ENCODE results near the gene TOM1L2.
A peak's percentile ranks its signal among the peaks of the same experiment; 100 is the strongest.

Gene TOM1L2

GRCh38 chr17:17836250-17836817 is 135.9 kb downstream of the TOM1L2 start:
- TF ChIP-seq REST (IDR thresholded peaks at IDR 0.05; ENCODE audit: low read depth) (no peak), RAD21 (IDR thresholded peaks at IDR 0.05; ENCODE audit: low read depth) (no peak), USF1 (IDR thresholded peaks at IDR 0.05) (peak; percentile 35; the same call in 1 of the 2 replicates), MAX (IDR thresholded peaks at IDR 0.05) (peak; percentile 70), ZBTB7A (IDR thresholded peaks at IDR 0.05; ENCODE audit: low read depth) (no peak), TCF12 (IDR thresholded peaks at IDR 0.05; ENCODE audit: low read depth) (no peak; the same call in 1 of the 2 replicates), NFIC (IDR thresholded peaks at IDR 0.05) (no peak), TEAD4 (IDR thresholded peaks at IDR 0.05) (no peak), CEBPB (IDR thresholded peaks at IDR 0.05) (no peak; the same call in 1 of the 2 replicates), EGR1 (IDR thresholded peaks at IDR 0.05) (no peak), EP300 (IDR thresholded peaks at IDR 0.05; ENCODE audit: borderline replicate concordance) (no peak), CREB1 (IDR thresholded peaks at IDR 0.05; ENCODE audit: low read depth) (peak; percentile 47; the same call in 1 of the 2 replicates), YY1 (IDR thresholded peaks at IDR 0.05; ENCODE audit: low read depth) (peak; percentile 49), FOXM1 (IDR thresholded peaks at IDR 0.05; ENCODE audit: borderline replicate concordance, low read depth) (no peak), TAF1 (IDR thresholded peaks at IDR 0.05; ENCODE audit: low read depth) (peak; percentile 80; the same call in 1 of the 2 replicates)

- TF ChIP-seq EP300 (IDR thresholded peaks at IDR 0.05; ENCODE audit: borderline replicate concordance) (no peak), MAX (IDR thresholded peaks at IDR 0.05) (peak; percentile 98)
Measured at GRCh38 chr17:17835415-17836249, 136.6 kb downstream of the TOM1L2 start.

- TF ChIP-seq MAX (IDR thresholded peaks at IDR 0.05): no peak
- TF ChIP-seq USF1 (IDR thresholded peaks at IDR 0.05): no peak
- TF ChIP-seq TCF12 (IDR thresholded peaks at IDR 0.05; ENCODE audit: low read depth): no peak
- no peak for TF ChIP-seq RAD21 (IDR thresholded peaks at IDR 0.05; ENCODE audit: low read depth)
- TF ChIP-seq EP300 (IDR thresholded peaks at IDR 0.05; ENCODE audit: borderline replicate concordance): no peak
- no peak for TF ChIP-seq FOXM1 (IDR thresholded peaks at IDR 0.05; ENCODE audit: borderline replicate concordance, low read depth)
- TF ChIP-seq NFIC (IDR thresholded peaks at IDR 0.05): no peak
- TF ChIP-seq YY1 (IDR thresholded peaks at IDR 0.05; ENCODE audit: low read depth): no peak
- no peak for TF ChIP-seq ZBTB7A (IDR thresholded peaks at IDR 0.05; ENCODE audit: low read depth)
- no peak for TF ChIP-seq REST (IDR thresholded peaks at IDR 0.05; ENCODE audit: low read depth)
- no peak for TF ChIP-seq CREB1 (IDR thresholded peaks at IDR 0.05; ENCODE audit: low read depth)
- TF ChIP-seq TEAD4 (IDR thresholded peaks at IDR 0.05): no peak
- no peak for TF ChIP-seq CEBPB (IDR thresholded peaks at IDR 0.05)
- no peak for TF ChIP-seq EGR1 (IDR thresholded peaks at IDR 0.05)
- no peak for TF ChIP-seq TAF1 (IDR thresholded peaks at IDR 0.05; ENCODE audit: low read depth)
Measured at GRCh38 chr17:17834974-17835373, 137.2 kb downstream of the TOM1L2 start.

- TF ChIP-seq YY1 (IDR thresholded peaks at IDR 0.05; ENCODE audit: low read depth): no peak
- TF ChIP-seq TCF12 (IDR thresholded peaks at IDR 0.05; ENCODE audit: low read depth): no peak
- no peak for TF ChIP-seq RAD21 (IDR thresholded peaks at IDR 0.05; ENCODE audit: low read depth)
- no peak for TF ChIP-seq EP300 (IDR thresholded peaks at IDR 0.05; ENCODE audit: borderline replicate concordance)
- TF ChIP-seq TEAD4 (IDR thresholded peaks at IDR 0.05): no peak
- no peak for TF ChIP-seq CEBPB (IDR thresholded peaks at IDR 0.05)
- no peak for TF ChIP-seq TAF1 (IDR thresholded peaks at IDR 0.05; ENCODE audit: low read depth)
- no peak for TF ChIP-seq REST (IDR thresholded peaks at IDR 0.05; ENCODE audit: low read depth)
- TF ChIP-seq MAX (IDR thresholded peaks at IDR 0.05): no peak
- no peak for TF ChIP-seq FOXM1 (IDR thresholded peaks at IDR 0.05; ENCODE audit: borderline replicate concordance, low read depth)
- TF ChIP-seq USF1 (IDR thresholded peaks at IDR 0.05): no peak
- TF ChIP-seq EGR1 (IDR thresholded peaks at IDR 0.05): no peak
- no peak for TF ChIP-seq ZBTB7A (IDR thresholded peaks at IDR 0.05; ENCODE audit: low read depth)
- no peak for TF ChIP-seq NFIC (IDR thresholded peaks at IDR 0.05)
- TF ChIP-seq CREB1 (IDR thresholded peaks at IDR 0.05; ENCODE audit: low read depth): no peak
Measured at GRCh38 chr17:17833658-17834357, 138.4 kb downstream of the TOM1L2 start.

Data from Ishikawa (cell line).